K562 (cell line): ENCODE results near the gene BCKDK. TPM values are rescaled to one million over a fixed set of nuclear protein-coding genes. Genes with fewer than 3 reads are reported as not detected.

Experiments
- AFF1 ChIP-seq, 2 experiments: fragments of 450-650 bp; IDR thresholded peaks; 2 replicates each; pipeline ENCODE4 v1.6.1; 2018; ENCODE audit warnings: mild to moderate bottlenecking in 2 of 2, low read depth in 1 of 2; ENCODE audit not compliant: partially characterized antibody in 2 of 2
- CBFA2T2 ChIP-seq: fragments of 450-650 bp; conservative IDR thresholded peaks from 2 replicates; pipeline ENCODE4 v1.6.1; 2017; ENCODE audit warnings: mild to moderate bottlenecking
- CBFB ChIP-seq: sonication (generic); formaldehyde crosslinking; IDR thresholded peaks from 2 replicates; pipeline ENCODE4 v1.4.0; 2020; ENCODE audit warnings: mild to moderate bottlenecking, missing genetic modification reagents
- EGR1 ChIP-seq: fragments of 450-650 bp; conservative IDR thresholded peaks from 2 replicates; pipeline ENCODE4 v1.6.1; 2017; ENCODE audit warnings: mild to moderate bottlenecking
- EP300 ChIP-seq: IDR thresholded peaks from 2 replicates; pipeline ENCODE4 v1.6.1; 2012; ENCODE audit warnings: low read length, improper control_type of control experiment
- HMG20B ChIP-seq: fragments of 250-450 bp; sonication (Bioruptor Pico); IDR thresholded peaks from 2 replicates; pipeline ENCODE4 v1.5.0; 2021; ENCODE audit warnings: mild to moderate bottlenecking
- HMGN3 ChIP-seq: IDR thresholded peaks from 2 replicates; pipeline ENCODE4 v1.6.1; 2011; ENCODE audit warnings: borderline replicate concordance, low read depth, mild to moderate bottlenecking, mixed read lengths, low read length; ENCODE audit not compliant: insufficient read length; ENCODE audit errors: extremely low read depth
- HNRNPL ChIP-seq: fragments of 200-400 bp; formaldehyde crosslinking; IDR thresholded peaks from 2 replicates; pipeline ENCODE4 v1.6.1; 2017; ENCODE audit warnings: low read depth, mild to moderate bottlenecking, low read length
- MTA3 ChIP-seq: fragments of 450-650 bp; formaldehyde crosslinking; IDR thresholded peaks from 2 replicates; pipeline ENCODE4 v1.6.1; 2017; ENCODE audit warnings: mild to moderate bottlenecking, borderline replicate concordance
- NCOA1 ChIP-seq: fragments of 450-650 bp; IDR thresholded peaks from 2 replicates; pipeline ENCODE4 v1.6.1; 2016; ENCODE audit warnings: low read depth
- NONO ChIP-seq, 2 experiments: fragments of 200-400 bp in 1 of 2; fragments of 450-650 bp in 1 of 2; formaldehyde crosslinking in 1 of 2; IDR thresholded peaks; 2 replicates each; pipeline ENCODE4 v1.6.1; 2017; ENCODE audit warnings: low read depth in 2 of 2, mild to moderate bottlenecking in 2 of 2, moderate library complexity in 2 of 2, low read length in 1 of 2
- SMAD4 ChIP-seq: fragments of 250-450 bp; sonication (Bioruptor Pico); conservative IDR thresholded peaks from 2 replicates; pipeline ENCODE4 v1.8.0; 2021; ENCODE audit warnings: inconsistent platforms, mild to moderate bottlenecking, moderate library complexity
- SRF ChIP-seq, 2 experiments: fragments of 250-450, 450-650 bp in 1 of 2; sonication (Bioruptor Pico) in 1 of 2; sonication (generic) in 1 of 2; formaldehyde crosslinking; IDR thresholded peaks; 2 replicates each; pipeline versions ENCODE4 v1.5.0 to v1.5.1; 2020 to 2022; ENCODE audit warnings: mild to moderate bottlenecking in 1 of 2, missing genetic modification reagents in 1 of 2
- ZBTB1 ChIP-seq: sonication (generic); formaldehyde crosslinking; IDR thresholded peaks from 2 replicates; pipeline ENCODE4 v1.8.1; 2023; ENCODE audit warnings: missing genetic modification reagents, low read depth, mild to moderate bottlenecking, borderline replicate concordance
- ZBTB5 ChIP-seq: fragments of 450-650 bp; IDR thresholded peaks from 2 replicates; pipeline ENCODE4 v1.6.1; 2017; ENCODE audit warnings: antibody characterized with exemption
- ZBTB9 ChIP-seq: fragments of 450-650 bp; formaldehyde crosslinking; IDR thresholded peaks from 2 replicates; pipeline ENCODE4 v1.4.0; 2020; ENCODE audit warnings: mild to moderate bottlenecking, moderate library complexity
- ZFX ChIP-seq: sonication (generic); formaldehyde crosslinking; IDR thresholded peaks from 2 replicates; pipeline ENCODE4 v1.8.0; 2022; ENCODE audit warnings: mild to moderate bottlenecking, missing genetic modification reagents, moderate library complexity
- ZNF431 ChIP-seq: sonication (generic); formaldehyde crosslinking; IDR thresholded peaks from 2 replicates; pipeline ENCODE4 v1.8.0; 2022; ENCODE audit warnings: mild to moderate bottlenecking, missing genetic modification reagents
- ZNF707 ChIP-seq: fragments of 250-450 bp; sonication (Bioruptor Pico); conservative IDR thresholded peaks from 2 replicates; pipeline ENCODE4 v1.8.0; 2022; ENCODE audit warnings: inconsistent platforms, mild to moderate bottlenecking, moderate library complexity
- polyA plus RNA-seq, 8 experiments: library from polyadenylated mRNA; depleted of rRNA in 4 of 8; stranded (reverse) in 5 of 8; unstranded in 3 of 8; fragments of >200 nt; fragmentation: Nextera tagmentation in 2 of 8; fragmentation: Illumina TruSeq in 1 of 8; extraction: Ambion mirVana in 2 of 8; extraction: Trizol in 1 of 8; gene quantifications; 2 replicates each; pipeline versions ENCODE4 v1.2.1 to v1.2.3, GENCODE V29; 2011 to 2014; ENCODE audit warnings: inconsistent platforms in 1 of 8, missing spikeins in 1 of 8
- total RNA-seq, 7 experiments: library from RNA; depleted of rRNA in 6 of 7; stranded (reverse); fragments of >200 nt in 6 of 7; fragmentation: Illumina TruSeq in 2 of 7; extraction: Trizol in 2 of 7; gene quantifications; 2 replicates each; pipeline versions ENCODE4 v1.2.1 to v1.2.3, GENCODE V29; 2011 to 2021; ENCODE audit warnings: low replicate concordance in 1 of 7

BCKDK gene
- total and polyA plus RNA-seq, 9 of the 15 experiments (the other 6 are each of a cell fraction or from before 2014, with no cell fraction given): 0.58 to 34.8 (median 13.1) TPM

GRCh38 chr16:31105677-31106213 is 2.4 kb upstream of the BCKDK start (continued):
- peak in 1 of 2 experiments; percentile 23 for TF ChIP-seq AFF1 (IDR thresholded peaks at IDR 0.05; ENCODE audit: low read depth in 1 of 2, partially characterized antibody in 2 of 2)
- TF ChIP-seq ZNF707 (CRISPR knock-in tag): no peak
- peak; percentile 94 for TF ChIP-seq ZBTB9 (CRISPR knock-in tag)
- TF ChIP-seq SRF (CRISPR knock-in tag; IDR thresholded peaks at IDR 0.05): peak in 1 of 2 experiments; percentile 35; a peak in 1 of 4 replicates
- peak; percentile 87 for TF ChIP-seq HNRNPL
- TF ChIP-seq HMG20B (CRISPR knock-in tag): no peak
- TF ChIP-seq ZBTB1: peak; percentile 95
- peak; percentile 94 for TF ChIP-seq ZFX (CRISPR knock-in tag)
- TF ChIP-seq CBFB (CRISPR knock-in tag): 0 out of 2 replicates have a peak, but pooled peaks have one; percentile 46
- peak; percentile 83 for TF ChIP-seq NCOA1
- peak in 1 of 2 experiments; percentile 85; a peak in 2 of 4 replicates for TF ChIP-seq NONO (IDR thresholded peaks at IDR 0.05; ENCODE audit: low read depth in 2 of 2, low read length in 1 of 2)
- peak; percentile 82 for TF ChIP-seq EP300
- TF ChIP-seq ZBTB5: no peak
- TF ChIP-seq SMAD4: peak; percentile 97
- peak; percentile 70; the same call in 1 of the 2 replicates for TF ChIP-seq ZNF431 (CRISPR knock-in tag)
- TF ChIP-seq CBFA2T2: peak; percentile 17; the same call in 1 of the 2 replicates
- TF ChIP-seq MTA3: peak; percentile 94
- peak; percentile 97 for TF ChIP-seq HMGN3
- peak; percentile 69 for TF ChIP-seq EGR1
